NCI-H1930 (cell line): ENCODE results near the gene CPEB2.

Source experiments
- DNase-seq, 2 experiments: peaks; one replicate each; lab custom pipeline; 2025; lab: John Stamatoyannopoulos, UW

The CPEB2 gene

DNA sequence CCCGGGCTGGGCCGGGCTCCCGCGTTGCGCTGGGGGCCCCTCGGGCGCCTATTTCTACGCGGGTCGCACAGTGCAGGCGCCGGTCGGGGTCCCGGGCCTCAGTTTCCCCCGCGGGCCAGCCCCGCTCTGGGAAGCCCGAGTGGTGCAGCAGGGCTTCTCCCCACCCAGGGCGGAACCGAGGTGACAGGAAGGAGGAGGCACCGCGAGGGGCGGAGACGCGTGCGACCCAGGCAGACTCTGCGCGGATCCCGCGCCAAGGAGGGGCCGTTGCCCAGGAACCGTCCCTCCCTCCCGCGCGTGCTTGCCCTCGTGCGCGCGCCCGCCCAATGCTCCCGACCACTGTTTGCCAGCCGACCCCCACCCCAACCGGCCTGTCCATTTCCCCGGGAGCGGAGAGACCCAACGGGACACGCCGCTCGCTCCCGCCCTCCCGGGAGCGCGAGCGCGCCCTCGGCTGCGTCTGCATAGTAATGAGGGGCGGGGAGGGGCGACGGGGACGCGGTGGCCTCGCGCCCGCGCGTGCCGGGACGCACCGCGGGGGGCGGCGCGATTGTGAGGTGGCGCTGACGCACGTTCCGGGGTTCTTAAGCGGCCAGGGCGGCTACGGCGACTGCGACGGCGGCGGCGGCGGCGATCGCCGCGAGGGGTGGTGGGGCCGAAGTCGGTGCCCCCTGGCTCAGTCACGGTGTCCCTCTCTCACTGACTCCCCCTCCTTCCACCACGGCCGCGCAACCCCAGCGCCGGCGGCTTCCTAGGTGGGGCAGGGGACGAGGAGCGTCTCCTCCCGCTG, at the start of gene CPEB2:
CPEB2 (plus strand) TSS at position 613 of the 790 bp plus-strand sequence. CDS start 193 bp downstream, outside the sequence.
- DNase-seq: peak; percentile 82 to 94

GRCh38 chr4:14958436-14958835, 43.8 kb upstream of the CPEB2 start:
- no peak for DNase-seq

- DNase-seq: no peak
Observed at GRCh38 chr4:14961292-14961691, 41.0 kb upstream of the CPEB2 start.

GRCh38 chr4:14965071-14965470, 37.2 kb upstream of the CPEB2 start:
- DNase-seq: no peak

DNA sequence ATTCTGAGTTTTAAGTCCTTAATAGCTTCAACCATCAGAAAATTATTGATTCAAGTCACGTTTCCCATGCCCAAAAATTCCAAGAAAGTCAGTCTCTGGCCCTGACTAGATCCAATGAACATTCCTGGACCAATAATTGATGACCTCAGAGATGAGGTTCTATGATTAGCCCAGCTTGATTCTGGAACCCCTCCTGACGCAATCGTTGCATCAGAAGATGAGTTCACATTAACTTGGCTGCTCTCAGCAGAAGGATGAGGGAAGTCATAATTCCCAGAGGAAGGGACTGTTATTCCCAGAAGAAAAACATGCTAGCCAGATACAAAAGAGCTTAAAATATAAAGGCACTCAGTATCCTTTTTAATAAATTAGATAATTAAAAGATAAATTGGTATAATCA, 34.3 kb upstream of the CPEB2 start:
- no peak for DNase-seq

DNA sequence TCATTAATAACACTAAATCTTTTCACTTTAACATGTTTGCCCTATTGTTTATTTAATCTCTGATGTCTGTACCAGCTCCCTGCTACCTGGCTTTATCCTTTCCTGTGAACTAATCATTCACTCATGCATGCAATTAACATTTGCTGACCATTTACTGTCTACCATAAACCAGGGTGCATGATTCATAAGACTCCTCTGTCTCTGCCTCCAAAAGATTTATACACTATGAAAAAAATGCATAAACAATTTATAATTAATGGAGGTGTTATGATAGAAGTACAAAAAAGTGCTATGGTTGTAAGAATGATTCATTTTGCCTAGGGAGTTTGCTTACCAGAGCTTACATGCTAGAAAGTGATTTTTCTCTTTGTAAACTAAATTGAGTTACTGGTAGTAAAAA, 24.5 kb upstream of the CPEB2 start:
- DNase-seq: no peak

DNA sequence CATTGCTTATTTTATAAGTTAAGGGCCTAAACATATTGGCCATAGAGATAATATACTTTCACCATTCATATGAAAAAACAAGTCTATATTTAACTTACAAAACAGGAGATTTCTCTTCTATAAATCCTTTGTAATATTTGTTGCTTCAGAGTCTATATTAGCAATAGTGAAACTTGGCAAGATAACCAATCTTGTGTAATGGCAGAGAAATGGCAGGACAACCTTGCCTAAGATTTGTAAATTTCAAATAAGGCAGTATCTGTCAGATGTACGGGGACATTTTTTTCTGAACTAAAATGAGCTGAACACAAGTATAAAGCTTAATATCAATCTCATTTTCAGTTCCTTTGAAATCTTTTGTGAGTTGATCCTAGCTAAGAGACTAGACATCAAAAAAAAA, 17.8 kb upstream of the CPEB2 start:
- DNase-seq: no peak

DNA sequence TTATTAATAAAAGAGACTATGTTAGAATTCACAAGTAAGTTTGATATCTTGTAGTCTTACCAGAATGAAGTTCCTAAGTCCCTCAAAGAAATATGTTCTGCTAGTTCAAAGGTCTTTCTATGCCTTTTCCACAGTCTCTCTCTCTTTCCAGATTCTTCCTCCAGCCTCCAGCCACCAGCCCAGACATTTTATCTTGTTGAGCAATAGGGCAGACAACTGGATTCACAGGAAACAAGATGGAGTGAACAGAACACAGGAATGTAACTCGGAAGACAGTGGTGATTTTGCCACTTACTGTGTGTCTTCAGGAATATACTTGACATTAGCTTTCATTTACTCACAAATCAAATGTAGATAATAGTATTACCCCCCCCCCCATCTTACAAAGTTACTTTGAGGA, 17.1 kb upstream of the CPEB2 start:
- DNase-seq: no peak

- DNase-seq: no peak
Observed at GRCh38 chr4:14985843-14986242, 16.4 kb upstream of the CPEB2 start.

GRCh38 chr4:14987054-14987453, 15.2 kb upstream of the CPEB2 start:
- DNase-seq: no peak

- DNase-seq: no peak
Observed at GRCh38 chr4:14990484-14990883, 11.8 kb upstream of the CPEB2 start.

- DNase-seq: no peak
Observed at GRCh38 chr4:14994242-14994641, 8.0 kb upstream of the CPEB2 start.

DNA sequence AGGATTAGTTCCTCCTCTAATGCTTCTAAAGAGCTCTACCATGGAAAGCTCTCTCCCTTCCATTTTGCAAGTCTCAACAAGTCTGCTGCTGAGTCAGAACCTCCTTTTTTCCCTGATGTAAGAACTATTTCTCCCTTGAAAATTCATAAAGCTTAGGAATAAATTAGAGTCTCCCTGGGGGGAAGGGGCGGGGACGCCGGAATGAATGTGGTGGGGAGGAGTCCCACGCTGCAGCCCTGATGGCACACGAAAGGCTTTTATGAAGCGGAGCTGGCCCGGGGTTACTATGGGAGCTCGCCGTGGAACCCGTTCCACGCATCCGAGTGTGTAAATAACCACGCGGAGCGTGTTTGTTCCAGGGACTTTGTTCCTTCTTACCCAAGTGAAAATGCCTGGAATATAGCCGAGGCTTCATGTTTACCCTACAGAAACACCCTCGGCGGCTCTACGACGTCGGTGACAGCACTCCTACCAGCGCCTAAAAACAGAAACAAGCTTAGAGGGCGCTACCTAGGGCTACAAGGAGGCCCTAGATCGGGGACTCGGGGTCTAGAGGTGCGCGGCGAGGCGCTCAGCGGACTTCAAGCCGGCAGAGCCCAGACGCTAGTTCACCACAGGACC, 923 bp upstream of the CPEB2 start:
- peak; percentile 24 to 44 for DNase-seq

DNA sequence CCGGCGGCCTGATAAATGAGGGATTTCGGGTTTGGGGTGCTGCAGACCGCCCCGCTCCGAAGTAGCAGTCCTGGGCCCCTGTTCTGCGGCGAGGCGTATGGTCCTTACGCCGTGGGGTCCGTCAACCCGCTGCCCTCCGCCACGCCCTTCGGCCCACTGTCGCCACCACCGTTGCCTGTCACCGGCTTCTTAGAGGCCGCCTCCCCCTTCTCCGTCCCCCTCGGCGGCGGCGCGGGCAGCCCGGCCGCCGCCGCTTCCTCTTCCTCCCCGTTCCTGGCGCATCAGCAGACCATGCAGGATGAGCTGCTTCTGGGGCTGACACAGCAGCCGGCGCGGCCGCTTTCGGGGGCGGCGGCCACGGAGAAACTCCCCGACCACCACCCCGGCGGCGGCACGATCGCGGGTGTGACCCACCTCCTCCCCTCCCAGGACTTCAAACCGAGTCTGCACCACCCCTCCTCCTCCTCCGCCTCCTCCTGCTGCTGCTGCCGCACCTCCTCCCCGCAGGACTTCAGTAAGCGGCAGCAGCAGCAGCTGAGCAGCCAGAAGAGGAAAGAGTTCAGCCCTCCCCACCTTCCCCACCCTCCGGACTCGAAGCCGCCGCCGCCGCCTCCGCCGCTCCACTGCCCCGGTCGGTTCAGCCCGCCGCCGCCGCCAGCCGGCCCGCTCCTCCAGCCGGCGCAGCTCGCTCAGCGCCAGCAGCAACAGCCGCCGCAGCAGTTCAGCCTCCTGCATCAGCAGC, 549 bp downstream of the CPEB2 start:
- DNase-seq: peak; percentile 31 to 52

DNA sequence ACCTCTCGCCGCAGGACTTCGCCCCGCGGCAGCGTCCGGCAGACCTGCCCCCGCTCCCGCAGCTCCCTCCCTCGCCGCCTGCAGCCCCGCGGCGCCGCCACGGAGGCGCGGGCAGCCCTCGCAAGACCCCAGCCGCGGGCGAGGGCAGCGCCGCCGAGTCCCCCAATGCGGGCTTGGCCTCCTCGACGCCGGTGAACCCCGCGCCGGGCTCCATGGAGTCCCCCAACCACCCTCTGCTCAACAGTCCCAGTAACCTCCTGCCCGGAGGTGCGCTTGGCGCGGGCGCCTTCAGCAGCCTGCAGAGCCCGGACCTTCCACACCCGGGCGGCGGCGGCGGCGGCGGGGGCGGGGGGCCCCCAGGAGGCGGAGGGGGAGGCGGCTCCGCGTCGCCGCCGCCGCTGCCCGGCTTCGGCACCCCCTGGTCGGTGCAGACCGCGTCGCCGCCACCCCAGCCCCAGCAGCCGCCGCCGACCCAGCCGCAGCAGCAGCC, 1.2 kb downstream of the CPEB2 start:
- no peak for DNase-seq

DNA sequence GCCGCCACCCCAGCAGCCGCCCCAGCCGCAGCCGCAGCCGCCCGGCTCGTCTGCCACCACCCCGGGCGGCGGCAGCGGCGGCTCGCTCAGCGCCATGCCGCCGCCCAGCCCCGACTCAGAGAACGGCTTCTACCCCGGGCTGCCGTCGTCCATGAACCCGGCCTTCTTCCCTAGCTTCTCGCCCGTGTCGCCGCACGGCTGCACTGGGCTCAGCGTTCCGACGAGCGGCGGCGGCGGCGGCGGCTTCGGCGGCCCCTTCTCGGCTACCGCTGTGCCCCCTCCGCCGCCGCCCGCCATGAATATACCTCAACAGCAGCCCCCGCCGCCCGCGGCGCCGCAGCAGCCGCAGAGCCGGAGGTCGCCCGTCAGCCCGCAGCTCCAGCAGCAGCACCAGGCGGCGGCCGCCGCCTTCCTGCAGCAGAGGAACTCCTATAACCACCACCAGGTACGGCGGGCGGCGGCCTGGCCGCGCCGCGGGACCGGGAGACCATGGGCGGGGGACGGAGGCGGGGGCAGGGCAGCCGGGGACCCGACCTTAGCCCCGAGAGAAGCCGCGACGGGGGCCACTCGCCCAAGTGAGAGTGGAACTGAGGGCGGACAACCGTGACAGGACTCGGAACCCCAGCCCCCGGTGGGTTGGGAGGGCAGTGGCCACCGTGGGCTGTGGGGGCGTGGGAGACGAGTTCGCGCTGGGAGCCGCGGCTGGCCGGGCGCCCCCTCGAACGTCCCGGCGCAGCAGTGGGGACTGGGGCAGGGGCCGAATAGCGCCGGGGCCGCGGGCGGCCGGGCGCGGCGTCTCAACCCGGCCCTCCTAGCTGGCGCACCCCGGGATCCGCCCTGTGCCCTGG, 1.8 kb downstream of the CPEB2 start:
- no peak for DNase-seq

DNA sequence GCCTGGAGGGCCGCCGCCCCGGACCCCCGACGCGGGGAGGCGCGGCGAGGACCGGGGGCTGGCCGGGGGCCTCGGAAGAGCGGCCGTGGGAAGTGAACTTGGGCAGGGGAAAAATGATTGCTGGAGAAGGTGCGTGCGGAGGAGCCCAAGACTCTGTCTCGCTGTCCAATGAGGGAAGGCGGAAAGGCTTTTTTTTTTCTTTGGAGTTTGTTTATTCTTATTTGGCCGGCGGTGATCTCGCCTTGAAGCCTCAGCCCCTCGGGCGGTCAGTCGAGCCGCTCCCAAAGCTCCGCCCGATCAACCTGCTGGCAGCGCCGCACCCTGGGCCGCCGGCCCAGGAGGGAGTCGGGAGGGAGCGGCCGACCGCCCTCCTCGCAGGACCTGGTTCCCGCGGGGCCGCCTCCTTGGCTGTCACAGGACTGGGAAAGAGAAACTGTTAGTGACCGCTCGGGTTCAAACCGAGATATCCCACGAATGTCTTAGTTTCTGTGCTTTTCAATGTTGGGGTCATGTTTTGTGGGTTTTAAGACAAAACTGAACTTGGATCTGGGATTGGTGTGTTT, 2.5 kb downstream of the CPEB2 start:
- peak in 1 of 2 experiments; percentile 4 for DNase-seq

GRCh38 chr4:15005474-15006115, 3.3 kb downstream of the CPEB2 start:
- DNase-seq: no peak

- DNase-seq: no peak
Observed at GRCh38 chr4:15006416-15007024, 4.2 kb downstream of the CPEB2 start.

DNA sequence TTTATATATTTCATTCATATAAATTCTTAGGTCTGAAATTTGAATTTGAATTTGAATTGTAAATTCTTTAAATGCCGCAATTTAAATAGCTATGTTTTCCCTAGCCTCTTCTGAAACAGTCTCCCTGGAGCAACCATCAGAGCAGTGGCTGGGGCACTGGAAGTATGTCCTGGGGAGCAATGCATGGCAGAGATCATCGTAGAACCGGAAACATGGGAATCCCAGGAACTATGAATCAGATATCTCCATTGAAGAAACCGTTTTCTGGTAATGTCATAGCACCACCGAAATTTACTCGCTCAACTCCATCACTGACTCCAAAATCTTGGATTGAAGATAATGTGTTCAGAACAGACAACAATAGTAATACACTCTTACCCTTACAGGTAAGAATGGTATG, 4.9 kb downstream of the CPEB2 start:
- no peak for DNase-seq
